Effector memory CD4-positive, alpha-beta T cell (primary cell): Measurements from ENCODE around the gene TESPA1.
"Not testable (repeated sequence)": the region's sequence is repeated elsewhere in the genome, so short reads cannot be mapped to it uniquely, and the experiment has no call there.

Experiments used
- DNase-seq, 3 donors: peaks; one replicate each; pipeline ENCODE4 v3.0.0-alpha.2; 2020
- H3K27ac ChIP-seq: 2 replicates; pipeline ENCODE4 v1.7.0; 2013; ENCODE audit warnings: mild to moderate bottlenecking, low read length, moderate library complexity; ENCODE audit not compliant: insufficient read depth, poor library complexity, severe bottlenecking
- H3K27me3 ChIP-seq: replicated peaks from 2 replicates; pipeline ENCODE4 v1.7.0; 2013; ENCODE audit warnings: mild to moderate bottlenecking, low read length; ENCODE audit not compliant: insufficient read depth, control insufficient read depth, poor library complexity, severe bottlenecking
- H3K36me3 ChIP-seq: 2 replicates; pipeline ENCODE4 v1.7.0; 2013; ENCODE audit warnings: mild to moderate bottlenecking, low read length, moderate library complexity; ENCODE audit not compliant: control insufficient read depth, insufficient read depth
- H3K4me1 ChIP-seq: 2 replicates; pipeline ENCODE4 v1.7.0; 2013; ENCODE audit warnings: low read length, mild to moderate bottlenecking; ENCODE audit not compliant: control insufficient read depth, insufficient read depth, poor library complexity, severe bottlenecking
- H3K4me3 ChIP-seq: 2 replicates; pipeline ENCODE4 v1.7.0; 2013; ENCODE audit warnings: low read length, low read depth, mild to moderate bottlenecking; ENCODE audit not compliant: insufficient read depth, poor library complexity, severe bottlenecking
- H3K9me3 ChIP-seq: 2 replicates; pipeline ENCODE4 v1.7.0; 2013; ENCODE audit warnings: mild to moderate bottlenecking, low read length, moderate library complexity; ENCODE audit not compliant: control insufficient read depth

Gene TESPA1

DNA sequence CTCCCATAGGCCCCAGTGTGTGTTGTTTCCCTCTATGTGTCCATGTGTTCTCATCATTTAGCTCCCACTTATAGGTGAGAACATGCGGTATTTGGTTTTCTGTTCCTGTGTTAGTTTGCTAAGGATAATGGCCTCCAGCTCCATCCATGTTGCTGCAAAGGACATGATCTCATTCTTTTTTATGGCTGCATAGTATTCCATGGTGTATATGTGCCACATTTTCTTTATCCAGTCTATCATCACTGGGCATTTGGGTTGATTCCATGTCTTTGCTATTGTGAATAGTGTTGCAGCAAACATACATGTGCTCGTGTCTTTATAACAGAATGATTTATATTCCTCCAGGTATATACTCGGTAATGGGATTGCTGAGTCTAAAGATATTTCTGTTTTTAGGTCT is 2.2 kb upstream of the TESPA1 start:
- not testable (repeated sequence) for H3K9me3 ChIP-seq, H3K27me3 ChIP-seq, H3K27ac ChIP-seq, H3K4me3 ChIP-seq, H3K36me3 ChIP-seq, DNase-seq
- peaks cover 40% of the 10 kb centered on the region for H3K4me1 ChIP-seq

- Histone ChIP-seq H3K27me3 (no peaks in the 10 kb centered on the region), H3K27ac (peak overlapping the region; percentile 96), H3K4me3 (peak overlapping the region; percentile 59), H3K36me3 (peaks cover 3% of the 10 kb centered on the region), H3K9me3 (no peaks in the 10 kb centered on the region), H3K4me1 (peaks cover 50% of the 10 kb centered on the region)
- no peak for DNase-seq
Measured at GRCh38 chr12:54983536-54984101, 943 bp downstream of the TESPA1 start.

DNA sequence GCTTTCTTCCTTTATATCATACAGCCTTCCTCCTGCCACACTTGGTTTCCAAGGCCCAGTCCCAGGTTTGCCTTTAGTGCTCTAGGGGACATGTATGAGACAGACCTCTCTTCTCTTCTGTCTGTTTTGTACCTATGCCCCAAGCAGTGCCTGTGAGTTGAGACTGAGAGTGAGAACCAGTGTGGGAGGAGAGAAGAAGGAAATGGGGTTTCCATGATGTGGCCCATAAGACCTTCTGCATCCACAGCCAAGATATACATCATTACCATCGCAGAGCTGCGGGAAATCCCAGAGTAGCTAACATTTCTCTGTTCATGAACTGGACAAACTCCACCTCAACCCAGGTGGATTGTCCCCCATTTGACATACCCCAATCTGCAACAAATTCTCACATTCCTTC is 2.8 kb downstream of the TESPA1 start:
- Histone ChIP-seq H3K27me3 (no peaks in the 10 kb centered on the region), H3K4me3 (peak overlapping the region; percentile 59), H3K9me3 (no peaks in the 10 kb centered on the region), H3K27ac (peak overlapping the region; percentile 96), H3K36me3 (peaks cover 3% of the 10 kb centered on the region), H3K4me1 (peaks cover 60% of the 10 kb centered on the region)
- no peak for DNase-seq

- Histone ChIP-seq H3K9me3 (no peaks in the 10 kb centered on the region), H3K36me3 (peaks cover 3% of the 10 kb centered on the region), H3K27me3 (no peaks in the 10 kb centered on the region), H3K4me1 (peaks cover 62% of the 10 kb centered on the region), H3K27ac (peak overlapping the region; percentile 96), H3K4me3 (peak overlapping the region; percentile 59)
- DNase-seq, result peak; percentile 16 to 35 (median 34)
Measured at GRCh38 chr12:54980341-54980740, 4.2 kb downstream of the TESPA1 start.

DNA sequence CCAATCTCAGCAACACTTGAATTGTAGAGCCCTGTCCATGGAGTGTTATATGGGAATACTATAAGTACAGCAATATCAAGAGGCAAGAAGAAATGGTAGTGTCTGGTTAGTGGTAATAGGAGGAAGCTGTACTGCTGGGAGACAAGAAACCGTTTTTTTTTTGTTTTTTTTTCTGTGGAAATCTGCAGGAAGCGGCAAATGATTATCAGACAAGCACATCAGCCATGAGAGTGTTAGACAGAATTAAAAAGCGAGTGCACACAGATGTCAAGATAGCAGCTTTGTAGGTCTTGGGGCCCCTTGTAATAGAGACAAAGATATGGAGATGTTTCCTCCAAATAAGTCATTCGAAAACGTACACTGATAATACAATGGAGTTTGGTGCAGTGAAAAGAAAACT is 6.7 kb downstream of the TESPA1 start:
- Histone ChIP-seq H3K4me3 (peak overlapping the region; percentile 30), H3K27me3 (no peaks in the 10 kb centered on the region), H3K27ac (peak overlapping the region; percentile 41), H3K4me1 (peaks cover 81% of the 10 kb centered on the region), H3K9me3 (no peaks in the 10 kb centered on the region), H3K36me3 (peaks cover 19% of the 10 kb centered on the region)
- DNase-seq, result no peak

GRCh38 chr12:54977155-54977554 is 7.4 kb downstream of the TESPA1 start:
- no peaks in the 10 kb centered on the region for H3K9me3 ChIP-seq
- H3K27ac ChIP-seq, result peak overlapping the region; percentile 29
- H3K4me3 ChIP-seq, result peak overlapping the region; percentile 2
- no peaks in the 10 kb centered on the region for H3K27me3 ChIP-seq
- peaks cover 26% of the 10 kb centered on the region for H3K36me3 ChIP-seq
- DNase-seq, result no peak
- H3K4me1 ChIP-seq, result peaks cover 81% of the 10 kb centered on the region

GRCh38 chr12:54975875-54976274 is 8.7 kb downstream of the TESPA1 start:
- Histone ChIP-seq H3K27ac (peak overlapping the region; percentile 44), H3K9me3 (no peaks in the 10 kb centered on the region), H3K4me3 (no peak overlapping the region), H3K36me3 (peaks cover 34% of the 10 kb centered on the region), H3K27me3 (no peaks in the 10 kb centered on the region), H3K4me1 (peaks cover 69% of the 10 kb centered on the region)
- DNase-seq, result no peak

DNA sequence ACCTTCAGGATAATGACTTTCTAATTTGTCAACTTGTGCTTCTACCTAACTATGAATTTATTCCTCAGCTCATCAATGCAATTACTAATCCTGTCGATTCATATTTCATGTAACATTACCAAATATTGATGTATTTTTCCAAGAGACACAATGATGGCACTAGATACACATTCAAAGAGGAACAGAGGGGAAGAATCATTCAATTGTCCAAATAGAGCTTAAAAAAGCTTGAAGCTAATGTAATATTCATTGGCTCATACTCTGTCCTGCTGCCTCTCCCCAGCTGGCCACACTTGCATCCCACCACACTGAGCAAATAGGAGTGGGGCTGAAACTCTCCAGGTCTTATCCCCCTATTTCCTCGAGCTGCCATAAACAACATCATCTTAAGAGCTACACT is 9.3 kb downstream of the TESPA1 start:
- no peak overlapping the region for H3K4me3 ChIP-seq
- no peak for DNase-seq
- H3K9me3 ChIP-seq, result no peaks in the 10 kb centered on the region
- H3K27ac ChIP-seq, result peak overlapping the region; percentile 44
- H3K27me3 ChIP-seq, result no peaks in the 10 kb centered on the region
- H3K36me3 ChIP-seq, result peaks cover 34% of the 10 kb centered on the region
- peaks cover 67% of the 10 kb centered on the region for H3K4me1 ChIP-seq

- no peak for DNase-seq
- no peaks in the 10 kb centered on the region for H3K9me3 ChIP-seq
- peak overlapping the region; percentile 41 for H3K27ac ChIP-seq
- H3K27me3 ChIP-seq, result no peaks in the 10 kb centered on the region
- H3K4me3 ChIP-seq, result no peak overlapping the region
- H3K36me3 ChIP-seq, result peaks cover 34% of the 10 kb centered on the region
- peaks cover 58% of the 10 kb centered on the region for H3K4me1 ChIP-seq
Measured at GRCh38 chr12:54974279-54974678, 10.3 kb downstream of the TESPA1 start.

DNA sequence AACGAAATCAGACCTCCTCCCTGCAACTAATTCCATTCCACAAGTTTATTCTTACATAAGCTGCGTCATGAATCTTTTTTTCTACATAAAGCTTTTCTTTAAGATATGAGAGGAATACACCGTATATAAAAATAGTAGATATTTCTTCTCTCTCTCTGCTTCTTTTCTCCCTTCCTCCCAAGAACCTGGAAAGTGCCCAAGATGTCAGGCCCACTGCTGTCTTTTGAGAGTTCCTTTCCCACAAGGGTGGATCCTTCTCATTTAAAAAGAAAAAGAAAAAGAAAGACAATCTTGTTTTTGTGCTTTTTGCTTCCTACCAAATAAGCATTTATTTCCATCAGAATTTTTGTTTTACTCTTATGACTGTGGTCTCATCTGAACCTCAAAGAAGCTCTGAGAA is 11.0 kb downstream of the TESPA1 start:
- H3K4me1 ChIP-seq, result peaks cover 54% of the 10 kb centered on the region
- no peaks in the 10 kb centered on the region for H3K27me3 ChIP-seq
- peak overlapping the region; percentile 41 for H3K27ac ChIP-seq
- H3K9me3 ChIP-seq, result no peaks in the 10 kb centered on the region
- no peak overlapping the region for H3K4me3 ChIP-seq
- peaks cover 34% of the 10 kb centered on the region for H3K36me3 ChIP-seq
- DNase-seq, result no peak
